Occipital lobe (tissue), 2 donors: ENCODE results near the gene MTMR8. TPM values are rescaled to one million over a fixed set of nuclear protein-coding genes. Genes with fewer than 3 reads are reported as not detected.
"Not testable (repeated sequence)": the region's sequence is repeated elsewhere in the genome, so short reads cannot be mapped to it uniquely, and the experiment has no call there.

ENCODE experiments used
- DNase-seq: peaks from one replicate; lab custom pipeline; 2025; lab: John Stamatoyannopoulos, UW
- total RNA-seq: library from RNA; depleted of rRNA; stranded (reverse); fragments of >200 nt; gene quantifications from one replicate; pipeline ENCODE4 v1.2.3, GENCODE V29; 2014

MTMR8 gene
- total RNA-seq, result 3.6 TPM

- DNase-seq, result peak; percentile 49
These were observed at the start of gene MTMR8 for GRCh38 chrX:64394874-64395567. MTMR8 (minus strand) TSS chrX:64395452; CDS start chrX:64395363, 89 bp downstream.

DNA sequence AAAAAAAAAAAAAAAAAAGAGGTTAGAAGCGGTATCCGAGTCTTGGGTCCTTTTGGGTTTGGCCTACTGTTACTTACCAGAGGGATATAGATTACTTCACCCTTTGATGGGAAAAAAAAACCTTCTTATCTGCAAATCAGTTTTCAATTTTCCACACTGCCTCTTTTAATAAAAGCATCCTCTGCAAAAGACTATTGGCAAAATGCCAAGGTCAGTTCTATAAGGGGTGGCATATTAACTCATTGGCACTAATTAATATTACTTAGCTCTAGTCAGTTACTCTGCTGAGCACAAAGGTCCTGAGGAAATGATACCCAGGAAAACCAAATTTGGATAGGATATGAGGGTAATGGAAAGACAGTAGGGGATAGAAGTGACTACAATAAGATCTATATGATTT lies 44.3 kb upstream of the MTMR8 start:
- DNase-seq, result no peak

GRCh38 chrX:64437665-64438064 lies 42.4 kb upstream of the MTMR8 start:
- DNase-seq, result no peak

DNA sequence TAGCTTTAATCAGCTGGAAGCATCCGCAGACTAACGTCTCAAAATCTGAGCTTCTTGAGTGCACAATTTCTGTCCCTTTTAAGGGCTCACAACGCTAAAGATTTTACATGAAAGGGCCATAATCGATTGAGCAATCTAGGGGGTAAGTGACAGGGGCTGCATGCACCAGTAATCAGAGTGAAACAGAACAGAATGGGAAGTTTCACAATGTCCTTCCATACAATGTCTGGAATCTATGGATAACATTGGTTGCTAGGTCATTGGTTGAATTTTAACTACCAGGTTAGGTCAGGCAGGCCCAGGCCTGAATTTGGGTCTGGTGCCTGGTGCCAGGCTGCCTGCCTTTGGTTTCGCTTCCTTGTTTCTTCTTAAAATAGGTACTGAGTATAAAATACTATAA lies 42.0 kb upstream of the MTMR8 start:
- DNase-seq, result no peak

DNA sequence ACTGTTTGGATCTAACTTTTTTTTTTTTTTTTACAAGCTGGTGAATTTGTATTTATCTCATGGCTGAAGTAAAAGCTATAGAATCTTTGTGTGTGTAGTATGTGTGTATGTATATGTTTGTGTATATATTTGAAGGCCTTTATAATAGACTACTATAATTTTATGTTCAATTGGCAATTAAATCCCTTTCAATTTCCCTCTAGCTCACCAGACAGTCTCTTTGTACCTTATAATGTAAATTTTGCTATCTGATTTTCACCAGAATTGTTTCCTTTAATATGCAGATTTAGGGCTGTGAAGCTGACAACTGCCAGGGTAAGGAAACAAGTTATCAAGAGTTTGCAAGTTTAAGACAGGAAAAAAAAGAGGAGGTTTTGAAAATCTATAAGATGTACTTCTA lies 33.1 kb upstream of the MTMR8 start:
- DNase-seq, result no peak

DNA sequence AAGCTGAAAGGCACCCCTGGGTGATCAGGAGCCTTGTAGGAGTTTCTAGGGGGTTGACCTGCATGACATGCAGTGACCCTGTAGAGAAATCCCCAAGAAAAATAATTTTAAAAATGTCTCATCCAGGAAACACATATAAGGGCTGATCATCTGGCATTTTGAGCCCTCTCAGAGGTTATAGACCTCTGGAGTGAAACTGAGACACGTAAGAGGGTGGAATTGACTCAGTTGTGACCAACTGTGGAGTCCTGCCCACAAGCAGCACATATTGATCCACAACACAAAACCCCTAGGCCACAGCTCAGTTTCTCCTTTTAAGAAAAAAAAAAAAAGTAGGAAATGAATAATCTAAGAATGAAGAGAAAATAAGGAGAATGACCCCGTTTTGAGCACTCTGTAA lies 32.5 kb upstream of the MTMR8 start:
- DNase-seq, result no peak

- DNase-seq, result no peak
These were observed 32.0 kb upstream of the MTMR8 start for GRCh38 chrX:64427281-64427680.

DNA sequence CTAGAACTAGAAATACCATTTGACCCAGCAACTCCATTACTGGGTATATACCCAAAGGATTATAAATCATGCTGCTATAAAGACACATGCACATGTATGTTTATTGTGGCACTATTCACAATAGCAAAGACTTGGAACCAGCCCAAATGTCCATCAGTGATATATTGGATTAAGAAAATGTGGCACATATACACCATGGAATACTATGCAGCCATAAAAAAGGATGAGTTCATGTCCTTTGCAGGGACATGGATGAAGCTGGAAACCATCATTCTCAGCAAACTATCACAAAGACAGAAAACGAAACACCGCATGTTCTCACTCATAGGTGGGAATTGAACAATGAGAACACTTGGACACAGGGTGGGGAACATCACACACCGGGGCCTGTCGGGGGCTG lies 14.5 kb upstream of the MTMR8 start:
- not testable (repeated sequence) for DNase-seq

DNA sequence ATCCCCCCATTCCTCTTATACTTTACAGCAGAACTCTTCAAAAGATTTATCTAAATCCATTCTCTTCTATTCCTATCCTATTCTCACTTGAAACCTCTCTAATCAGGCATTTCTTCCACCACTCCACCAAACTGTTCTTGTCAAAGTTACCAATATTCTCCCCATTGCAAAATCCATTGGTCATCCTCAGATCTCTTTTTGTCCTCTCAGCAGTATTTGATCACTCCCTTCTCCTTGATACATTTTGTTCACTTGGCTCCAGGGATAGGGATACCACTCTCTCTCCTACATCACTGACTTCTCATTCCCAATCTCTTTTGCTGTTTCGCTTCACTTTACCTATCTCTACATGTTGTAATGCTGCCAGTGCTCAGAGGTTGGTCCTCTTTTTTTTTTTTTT lies 2.8 kb upstream of the MTMR8 start:
- no peak for DNase-seq

DNA sequence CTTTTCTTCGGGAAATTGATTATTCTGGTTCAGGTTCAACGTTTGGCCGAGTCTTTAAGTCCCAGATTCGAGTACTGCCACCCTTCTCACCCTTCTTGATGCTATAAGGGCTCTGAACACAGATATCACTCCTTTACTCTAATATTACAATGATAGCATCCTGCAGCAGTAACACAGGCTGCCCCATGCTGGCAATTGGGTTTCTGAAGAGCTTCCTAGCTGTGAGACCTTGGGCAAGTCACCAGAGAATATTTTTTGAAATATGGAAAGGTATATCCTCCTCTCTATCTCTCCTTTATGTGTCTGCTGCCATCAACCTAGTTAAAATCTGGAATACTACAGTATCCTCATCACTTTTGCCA lies 297 bp upstream of the MTMR8 start:
- DNase-seq, result no peak

DNA sequence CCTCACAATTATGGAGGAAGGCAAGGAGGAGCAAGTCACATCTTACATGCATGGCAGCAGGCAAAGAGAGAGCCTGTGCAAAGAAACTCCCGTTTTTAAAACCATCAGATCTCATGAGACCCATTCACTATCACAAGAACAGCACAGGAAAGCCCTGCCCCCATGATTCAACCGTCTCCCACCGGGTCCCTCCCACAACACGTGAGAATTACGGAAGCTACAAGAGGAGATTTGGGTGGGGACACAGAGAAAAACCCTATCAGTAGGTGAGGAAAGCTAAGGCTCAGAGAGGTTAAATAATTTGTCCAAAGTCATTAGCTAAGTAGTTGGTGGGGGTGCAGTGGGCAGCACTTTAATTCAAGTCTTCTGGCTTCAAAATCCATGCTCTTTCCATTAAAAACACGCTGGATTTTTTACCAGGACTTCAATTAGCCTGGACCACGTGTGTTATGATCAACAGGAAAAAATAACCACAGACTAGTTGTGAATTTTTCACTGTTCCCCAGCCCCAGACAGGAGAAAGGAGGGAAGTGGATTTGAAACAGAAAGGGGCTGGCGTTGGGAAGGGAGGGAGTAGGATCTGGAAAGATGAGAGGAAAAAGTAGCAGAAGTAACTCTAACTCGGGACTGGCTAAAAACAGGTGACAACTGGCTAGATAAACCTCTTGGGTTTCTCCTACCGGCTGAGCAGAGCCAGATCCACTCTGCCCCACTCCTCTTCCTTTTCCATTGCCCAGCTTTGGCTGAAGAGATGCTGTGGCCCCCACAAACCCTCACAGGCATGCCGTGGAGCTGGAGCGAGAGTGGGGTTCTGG lies 986 bp downstream of the MTMR8 start:
- no peak for DNase-seq

- DNase-seq, result no peak
These were observed 5.8 kb downstream of the MTMR8 start for GRCh38 chrX:64389489-64389888.

DNA sequence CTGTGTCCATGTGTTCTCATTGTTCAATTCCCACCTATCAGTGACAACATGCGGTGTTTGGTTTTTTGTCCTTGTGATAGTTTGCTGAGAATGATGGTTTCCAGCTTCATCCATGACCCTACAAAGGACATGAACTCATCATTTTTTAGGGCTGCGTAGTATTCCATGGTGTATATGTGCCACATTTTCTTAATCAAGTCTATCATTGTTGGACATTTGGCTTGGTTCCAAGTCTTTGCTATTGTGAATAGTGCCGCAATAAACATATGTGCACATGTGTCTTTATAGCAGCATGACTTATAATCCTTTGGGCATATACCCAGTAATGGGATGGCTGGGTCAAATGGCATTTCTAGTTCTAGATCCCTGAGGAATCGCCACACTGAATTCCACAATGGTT lies 14.5 kb downstream of the MTMR8 start:
- not testable (repeated sequence) for DNase-seq

- DNase-seq, result no peak
These were observed 15.3 kb downstream of the MTMR8 start for GRCh38 chrX:64379924-64380323.

- DNase-seq, result no peak
These were observed 17.5 kb downstream of the MTMR8 start for GRCh38 chrX:64377753-64378152.

- no peak for DNase-seq
These were observed 43.2 kb downstream of the MTMR8 start for GRCh38 chrX:64352081-64352480.

GRCh38 chrX:64350521-64350920 lies 44.7 kb downstream of the MTMR8 start:
- no peak for DNase-seq

GRCh38 chrX:64350047-64350446 lies 45.2 kb downstream of the MTMR8 start:
- DNase-seq, result no peak

DNA sequence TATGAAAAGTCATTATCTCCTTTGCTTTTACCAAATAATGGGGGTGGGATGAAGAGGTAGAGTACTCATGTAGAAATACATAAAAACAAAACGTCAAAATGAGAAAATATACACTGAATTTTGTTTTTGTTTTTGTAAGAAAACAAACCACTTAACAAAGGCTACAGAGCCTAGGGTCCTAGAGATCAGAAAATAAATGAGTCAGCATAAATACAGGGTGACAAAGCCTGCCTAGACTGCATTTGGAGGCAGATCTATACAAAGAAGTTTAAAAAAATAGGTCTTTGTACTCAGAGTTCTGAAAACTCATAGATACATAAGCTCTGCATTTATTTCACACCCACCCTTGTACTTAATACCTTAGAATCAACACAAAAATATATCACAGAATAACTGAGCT lies 52.4 kb downstream of the MTMR8 start:
- no peak for DNase-seq

GRCh38 chrX:64338296-64338695 lies 57.0 kb downstream of the MTMR8 start:
- DNase-seq, result no peak

GRCh38 chrX:64334467-64334866 lies 60.8 kb downstream of the MTMR8 start:
- DNase-seq, result no peak

DNA sequence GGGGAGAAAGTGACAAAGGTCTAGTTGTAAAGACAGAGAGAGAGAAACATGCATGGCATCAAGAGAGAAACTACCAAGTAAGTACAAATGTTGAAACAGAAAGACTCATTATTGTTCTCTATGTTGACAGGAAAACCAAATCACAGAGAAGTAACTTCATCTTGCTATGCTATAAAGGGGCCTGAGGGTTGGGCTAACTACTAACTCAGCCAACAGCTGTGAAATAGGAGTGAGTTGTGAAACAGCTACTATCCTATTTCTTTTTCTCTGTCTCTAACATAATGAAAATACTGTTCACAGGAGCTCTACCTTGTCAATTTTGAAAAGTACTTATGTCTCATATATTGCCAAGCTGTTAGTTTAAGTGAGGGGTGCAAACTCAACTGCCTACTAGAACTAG lies 65.0 kb downstream of the MTMR8 start:
- DNase-seq, result no peak

GRCh38 chrX:64321507-64321906 lies 73.7 kb downstream of the MTMR8 start:
- no peak for DNase-seq
